ENCODE data around the gene GTF2E1. TPM values are rescaled to one million over a fixed set of nuclear protein-coding genes. Genes with fewer than 3 reads are reported as not detected.

The GTF2E1 gene
- total and polyA plus RNA-seq, 10 of the 15 experiments (the other 5 are each of a cell fraction or from before 2014, with no cell fraction given): 9.2 to 24.9 (median 16.2) TPM

- TF ChIP-seq IRF3 (IDR thresholded peaks at IDR 0.05) (peak; percentile 65; the same call in 1 of the 2 replicates), CHD2 (IDR thresholded peaks at IDR 0.05; ENCODE audit: borderline replicate concordance, low read depth, low read length) (peak; percentile 83; the same call in 1 of the 2 replicates), GATAD2B (conservative IDR thresholded peaks at IDR 0.05; ENCODE audit: low read depth) (peak; percentile 67), HSF1 (IDR thresholded peaks at IDR 0.05; ENCODE audit: low read depth, low read length) (peak; percentile 37; the same call in 1 of the 2 replicates), SREBF1 (IDR thresholded peaks at IDR 0.05; ENCODE audit: low read length) (no peak), EED (IDR thresholded peaks at IDR 0.05; ENCODE audit: low read depth) (no peak), EP300 (IDR thresholded peaks at IDR 0.05; ENCODE audit: borderline replicate concordance in 1 of 2, control insufficient read depth in 1 of 2, low read depth in 2 of 2, low read length in 2 of 2) (0 out of 4 replicates have a peak, but pooled peaks of 1 of the 2 experiments have one; percentile 14), ZNF217 (IDR thresholded peaks at IDR 0.05) (no peak), MEF2A (IDR thresholded peaks at IDR 0.05; ENCODE audit: insufficient read depth, low read depth, low read length) (no peak), REST (IDR thresholded peaks at IDR 0.05; ENCODE audit: low read depth, low read length) (0 out of 2 replicates have a peak, but pooled peaks have one; percentile 24), BCLAF1 (IDR thresholded peaks at IDR 0.05) (no peak), CHD4 (IDR thresholded peaks at IDR 0.05) (no peak), TCF7 (IDR thresholded peaks at IDR 0.05; ENCODE audit: borderline replicate concordance) (no peak), HDAC6 (IDR thresholded peaks at IDR 0.05; ENCODE audit: unreplicated experiment) (no peak)
- TF ChIP-seq, protein P1, sequence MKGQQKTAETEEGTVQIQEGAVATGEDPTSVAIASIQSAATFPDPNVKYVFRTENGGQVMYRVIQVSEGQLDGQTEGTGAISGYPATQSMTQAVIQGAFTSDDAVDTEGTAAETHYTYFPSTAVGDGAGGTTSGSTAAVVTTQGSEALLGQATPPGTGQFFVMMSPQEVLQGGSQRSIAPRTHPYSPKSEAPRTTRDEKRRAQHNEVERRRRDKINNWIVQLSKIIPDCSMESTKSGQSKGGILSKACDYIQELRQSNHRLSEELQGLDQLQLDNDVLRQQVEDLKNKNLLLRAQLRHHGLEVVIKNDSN (IDR thresholded peaks at IDR 0.05; ENCODE audit: borderline replicate concordance, extremely low read length, insufficient read depth, low read depth, low read length): peak; percentile 4
- TF ChIP-seq, protein P2, sequence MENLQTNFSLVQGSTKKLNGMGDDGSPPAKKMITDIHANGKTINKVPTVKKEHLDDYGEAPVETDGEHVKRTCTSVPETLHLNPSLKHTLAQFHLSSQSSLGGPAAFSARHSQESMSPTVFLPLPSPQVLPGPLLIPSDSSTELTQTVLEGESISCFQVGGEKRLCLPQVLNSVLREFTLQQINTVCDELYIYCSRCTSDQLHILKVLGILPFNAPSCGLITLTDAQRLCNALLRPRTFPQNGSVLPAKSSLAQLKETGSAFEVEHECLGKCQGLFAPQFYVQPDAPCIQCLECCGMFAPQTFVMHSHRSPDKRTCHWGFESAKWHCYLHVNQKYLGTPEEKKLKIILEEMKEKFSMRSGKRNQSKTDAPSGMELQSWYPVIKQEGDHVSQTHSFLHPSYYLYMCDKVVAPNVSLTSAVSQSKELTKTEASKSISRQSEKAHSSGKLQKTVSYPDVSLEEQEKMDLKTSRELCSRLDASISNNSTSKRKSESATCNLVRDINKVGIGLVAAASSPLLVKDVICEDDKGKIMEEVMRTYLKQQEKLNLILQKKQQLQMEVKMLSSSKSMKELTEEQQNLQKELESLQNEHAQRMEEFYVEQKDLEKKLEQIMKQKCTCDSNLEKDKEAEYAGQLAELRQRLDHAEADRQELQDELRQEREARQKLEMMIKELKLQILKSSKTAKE (IDR thresholded peaks at IDR 0.05; ENCODE audit: low read depth, poor library complexity, severe bottlenecking): no peak
Measured at GRCh38 chr3:120742198-120742848, at the start of gene GTF2E1, which contains the start of gene RABL3 (continued).
